Amygdala (tissue), 56 donors: ENCODE results near the gene MRPL42.
A peak's percentile ranks its signal among the peaks of the same experiment; 100 is the strongest.
"Not testable (repeated sequence)": the region's sequence is repeated elsewhere in the genome, so short reads cannot be mapped to it uniquely, and the experiment has no call there.

Source experiments
- DNase-seq, 56 donors: peaks; one replicate each; lab custom pipeline; 2025; lab: John Stamatoyannopoulos, UW

Gene MRPL42

GRCh38 chr12:93536111-93536765 lies 68.9 kb downstream of the MRPL42 start:
- DNase-seq, result no peak

GRCh38 chr12:93536766-93537488 lies 69.6 kb downstream of the MRPL42 start:
- DNase-seq, result peak in 17 of 56 donors; percentile 1 to 53 (median 9)

DNA sequence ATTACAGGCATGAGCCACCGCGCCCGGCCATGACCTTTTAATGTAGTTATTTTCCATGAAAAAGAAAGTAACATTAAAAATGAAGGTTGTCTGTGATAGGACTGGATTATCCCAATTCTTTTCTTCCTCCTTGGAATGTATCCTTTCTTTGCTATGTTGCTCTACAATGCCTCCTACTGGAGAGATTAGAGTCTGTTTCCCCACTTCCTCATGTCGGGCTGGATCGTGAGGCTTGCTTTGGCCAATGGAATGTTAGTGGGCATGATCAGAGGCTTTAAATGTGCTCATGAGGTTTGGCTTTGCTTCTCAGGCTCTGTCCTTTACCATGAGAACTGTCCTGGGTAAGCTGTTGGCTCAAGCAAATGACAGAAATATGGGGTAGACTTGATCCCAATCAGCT lies 70.5 kb downstream of the MRPL42 start:
- DNase-seq, result no peak

DNA sequence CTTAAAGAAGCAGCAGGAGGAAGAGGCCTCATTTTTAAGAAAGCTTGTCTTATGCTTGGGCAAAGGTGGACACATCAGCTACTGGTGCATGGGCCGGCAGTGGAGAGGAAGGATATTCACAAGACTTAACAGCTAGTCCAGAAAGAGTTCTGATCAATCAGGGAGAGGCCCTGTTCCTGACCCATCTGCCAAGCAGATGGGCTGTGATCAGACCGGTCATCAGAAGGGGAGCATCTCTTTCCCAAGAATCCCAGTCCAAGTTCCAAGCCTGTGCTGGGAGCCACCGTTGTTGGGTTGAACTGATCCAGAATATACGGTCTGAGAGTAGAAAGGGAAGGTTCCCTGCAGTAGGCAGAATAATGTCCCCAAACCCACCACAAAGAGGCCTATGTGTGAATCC lies 72.5 kb downstream of the MRPL42 start:
- DNase-seq, result no peak

GRCh38 chr12:93540466-93540865 lies 73.2 kb downstream of the MRPL42 start:
- no peak for DNase-seq

DNA sequence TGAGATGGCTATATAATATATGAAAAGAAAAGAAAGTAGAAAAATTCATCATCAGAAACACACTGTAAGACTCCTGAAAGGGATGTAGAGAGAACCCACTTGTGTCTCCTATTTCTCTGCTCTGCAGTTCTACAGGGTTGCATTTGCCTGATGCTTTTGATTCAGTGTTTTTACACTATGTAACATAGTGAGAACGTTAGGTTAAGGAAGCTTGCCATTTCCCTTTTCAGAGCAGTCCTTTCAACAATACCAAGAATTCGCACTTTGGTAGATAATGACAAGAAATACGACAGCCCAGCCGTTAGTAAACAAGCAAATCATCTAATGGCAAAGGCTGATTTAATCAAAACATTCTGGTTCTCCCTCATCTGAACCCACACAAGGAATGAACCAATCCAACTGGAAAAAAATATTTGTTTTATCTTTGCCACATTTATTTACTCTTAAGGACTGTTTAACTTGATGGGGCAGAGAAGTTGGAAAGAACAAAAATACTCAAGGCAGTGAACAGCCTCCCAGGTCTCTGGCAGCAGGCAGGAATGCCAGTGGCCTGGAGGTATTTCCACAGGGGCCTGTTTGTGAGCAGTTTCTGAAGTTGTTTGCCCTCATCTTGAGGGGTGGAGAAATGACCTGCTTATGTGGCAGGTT lies 74.4 kb downstream of the MRPL42 start:
- DNase-seq, result no peak

DNA sequence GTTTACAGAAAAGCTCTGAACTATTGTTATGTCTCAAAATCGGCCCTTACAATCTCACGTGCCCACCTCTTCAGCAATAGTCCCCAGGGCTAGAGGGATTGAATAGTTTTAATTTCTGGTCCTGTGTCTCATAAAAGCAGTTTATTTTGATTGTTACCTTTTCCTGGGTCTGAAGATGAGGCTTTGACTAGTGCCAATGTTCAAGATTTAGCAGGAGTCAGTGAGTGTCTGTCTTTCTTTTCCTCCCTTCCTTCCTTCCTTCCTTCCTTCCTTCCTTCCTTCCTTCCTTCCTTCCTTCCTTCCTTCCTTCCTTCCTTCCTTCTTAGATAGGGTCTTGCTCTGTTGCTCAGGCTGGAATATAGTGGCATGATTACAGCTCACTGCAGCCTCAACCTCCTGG lies 80.5 kb downstream of the MRPL42 start:
- DNase-seq, result no peak

- no peak for DNase-seq
Measured at GRCh38 chr12:93549174-93549573, 81.9 kb downstream of the MRPL42 start.

GRCh38 chr12:93550748-93551611 lies 83.7 kb downstream of the MRPL42 start:
- DNase-seq, result no peak

- no peak for DNase-seq
Measured at GRCh38 chr12:93552427-93552826, 85.1 kb downstream of the MRPL42 start.

DNA sequence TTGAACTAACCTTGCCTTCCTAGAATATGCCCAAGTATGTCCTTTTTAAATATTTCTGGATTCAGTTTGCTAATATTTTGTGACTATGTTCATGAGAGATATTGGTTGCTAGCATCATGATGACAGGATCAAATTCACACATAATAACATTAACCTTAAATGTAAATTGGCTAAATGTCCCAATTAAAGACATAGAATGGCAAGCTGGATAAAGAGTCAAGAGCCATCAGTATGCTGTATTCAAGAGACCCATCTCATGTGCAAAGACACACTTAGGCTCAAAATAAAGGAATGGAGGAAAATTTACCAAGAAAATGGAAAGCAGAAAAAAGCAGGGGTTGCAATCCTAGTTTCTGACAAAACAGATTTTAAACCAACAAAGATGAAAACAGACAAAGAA lies 90.6 kb downstream of the MRPL42 start:
- DNase-seq, result not testable (repeated sequence)

- DNase-seq, result not testable (repeated sequence)
Measured at GRCh38 chr12:93558685-93559084, 91.4 kb downstream of the MRPL42 start.

- no peak for DNase-seq
Measured at GRCh38 chr12:93563807-93564538, 96.7 kb downstream of the MRPL42 start.

- no peak for DNase-seq
Measured at GRCh38 chr12:93565760-93566159, 98.4 kb downstream of the MRPL42 start.
